Stimulated activated CD8-positive, alpha-beta memory T cell treated with anti-CD3 and anti-CD28 coated beads, Interleukin-2, amount 100 ng/mL, for 48 hours (primary cell): ENCODE data around the gene CHRNB2.

Experiments used
- DNase-seq, 2 donors: peaks; one replicate each; pipeline ENCODE4 v3.0.0-alpha.2; 2020; ENCODE audit warnings: low read depth in 2 of 2

The CHRNB2 gene

DNA sequence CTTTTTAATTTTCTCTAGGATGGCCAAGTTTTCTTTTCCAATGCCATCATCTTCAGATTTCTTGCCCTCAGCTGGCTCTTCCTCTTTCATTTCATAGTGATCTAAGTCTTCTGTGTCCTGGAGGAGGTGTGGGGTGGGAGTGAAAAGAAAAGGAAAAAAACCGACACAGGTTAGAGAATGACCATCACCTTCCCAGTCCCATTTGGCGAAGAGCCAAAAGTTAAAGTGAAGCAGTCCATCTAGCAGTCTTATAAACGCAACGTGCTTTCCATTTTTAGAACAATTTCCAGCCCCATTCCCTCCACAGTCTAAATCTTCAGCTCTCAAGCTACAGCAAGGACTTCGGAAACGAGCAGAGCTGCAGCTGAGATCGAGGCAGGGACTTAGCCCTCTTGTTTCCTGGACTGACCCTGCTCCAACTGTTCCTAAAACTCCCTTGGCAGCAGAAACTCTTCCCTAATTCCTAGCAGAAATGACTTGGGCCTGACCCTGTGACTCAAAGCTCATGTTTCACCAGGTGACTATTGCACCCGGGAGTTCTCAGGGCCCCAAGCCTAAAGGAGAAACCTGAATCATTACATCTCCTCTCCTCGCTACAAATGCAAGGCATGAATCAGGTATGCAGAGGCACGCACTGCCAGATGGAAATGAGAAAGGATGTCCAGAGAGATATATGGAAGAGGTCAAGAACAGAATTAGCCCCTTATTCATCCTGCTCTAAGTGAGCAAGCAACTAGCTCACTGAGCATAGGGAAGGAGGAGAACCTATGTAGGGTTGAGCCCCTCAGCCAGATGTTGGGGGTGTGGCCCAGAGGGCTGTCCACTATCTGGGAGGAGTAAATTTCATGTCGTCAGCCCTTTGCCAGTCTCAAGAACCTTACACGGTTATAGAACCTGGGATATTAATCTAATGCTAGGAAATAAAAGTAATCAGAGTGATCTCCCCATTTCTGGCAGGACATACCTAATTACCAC is 14.2 kb upstream of the CHRNB2 start:
- DNase-seq: no peak

DNA sequence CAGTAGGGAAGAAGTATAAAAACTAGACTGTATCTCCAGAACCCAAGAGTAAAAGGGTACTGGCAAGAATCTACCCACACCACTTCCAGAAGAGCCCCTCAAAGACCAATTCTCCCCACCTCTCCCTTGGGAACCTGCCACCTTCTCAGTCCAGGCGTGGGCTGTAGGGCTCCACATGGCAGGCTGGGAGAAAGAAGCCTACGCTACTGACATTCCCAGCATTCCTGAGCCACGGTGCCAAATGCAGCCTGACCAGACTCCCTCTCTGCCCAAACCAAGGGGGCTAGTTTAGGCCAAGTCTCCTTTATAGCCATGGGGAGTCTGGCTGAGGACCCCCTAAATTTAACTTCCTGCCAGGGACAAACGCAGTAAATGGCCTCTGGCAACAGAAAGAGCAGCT is 11.2 kb upstream of the CHRNB2 start:
- no peak for DNase-seq

DNA sequence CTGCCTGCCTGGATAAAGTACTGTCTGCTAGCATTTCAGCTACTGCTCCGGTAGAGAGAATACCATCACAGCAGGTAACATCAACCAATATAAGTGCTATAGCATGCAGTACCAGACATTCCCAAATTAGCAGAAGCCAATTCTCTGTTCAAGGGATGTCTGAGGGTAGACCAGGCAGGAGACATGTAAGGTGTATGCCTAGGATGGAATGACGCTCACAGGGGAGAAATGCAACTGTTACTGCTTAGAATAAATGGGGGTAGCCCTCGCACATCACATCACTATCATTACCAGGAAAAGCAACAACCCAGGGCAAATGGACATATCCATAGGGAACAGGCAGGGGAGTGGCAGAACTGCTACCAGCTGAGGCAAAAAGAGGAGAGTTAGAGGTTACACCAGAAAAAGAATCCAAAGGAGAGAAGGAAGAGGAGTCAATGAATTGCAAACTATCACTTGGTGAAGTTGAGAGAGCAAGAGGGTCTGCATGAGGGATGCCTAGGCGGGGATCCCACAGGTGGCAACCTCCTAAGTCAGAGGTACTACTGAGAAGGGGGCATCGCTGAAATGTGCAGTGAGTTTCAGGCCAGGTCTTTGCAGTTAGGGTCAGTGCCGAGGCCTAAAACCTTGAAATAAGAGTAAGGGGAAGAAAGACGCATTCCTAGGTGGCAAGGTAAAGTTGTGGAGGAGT is 10.2 kb upstream of the CHRNB2 start:
- no peak for DNase-seq

DNA sequence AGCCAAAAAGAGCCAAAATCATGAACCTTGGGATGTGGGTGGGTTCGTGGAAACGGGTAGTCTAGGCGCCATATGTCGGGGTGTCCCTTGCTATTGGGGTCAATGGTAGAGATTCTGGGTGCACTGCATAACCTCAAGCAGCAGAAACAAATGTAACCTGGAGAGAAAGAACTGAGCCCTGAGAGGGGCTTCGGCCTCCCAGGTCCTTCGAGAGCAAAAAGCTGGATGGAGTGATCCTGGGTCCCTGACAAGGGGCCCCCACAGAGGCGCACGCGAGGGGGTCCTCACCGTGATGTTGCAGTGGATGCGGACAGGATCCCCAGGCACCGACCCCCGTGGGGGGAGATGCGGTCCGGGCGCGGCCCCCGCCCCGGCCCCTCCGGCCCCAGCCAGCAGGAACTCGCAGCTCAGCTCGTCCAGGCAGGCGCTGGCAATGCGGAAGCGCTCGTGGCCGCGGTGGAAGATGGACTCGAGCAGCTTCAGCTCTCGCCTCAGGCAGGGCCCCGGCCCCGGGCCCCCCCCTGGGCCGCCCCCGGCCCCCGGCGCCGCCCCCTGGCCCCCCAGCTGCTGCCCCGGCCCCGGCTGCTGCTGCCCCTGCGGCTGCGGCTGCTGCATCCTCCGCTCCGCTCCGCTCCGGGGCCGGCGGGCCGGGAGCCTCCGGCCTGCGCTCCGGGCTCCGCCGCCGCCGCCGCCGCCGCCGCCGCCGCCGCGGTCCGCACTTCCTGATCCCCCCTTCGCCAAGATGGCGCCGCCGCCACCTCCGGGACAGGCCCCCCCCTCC is 9.4 kb upstream of the CHRNB2 start, which contains the start of gene UBE2Q1:
Gene UBE2Q1, minus strand, starts transcription at position 724 of the 781 bp plus-strand sequence. Its CDS starts 109 bp downstream, at position 615.
- no peak for DNase-seq

DNA sequence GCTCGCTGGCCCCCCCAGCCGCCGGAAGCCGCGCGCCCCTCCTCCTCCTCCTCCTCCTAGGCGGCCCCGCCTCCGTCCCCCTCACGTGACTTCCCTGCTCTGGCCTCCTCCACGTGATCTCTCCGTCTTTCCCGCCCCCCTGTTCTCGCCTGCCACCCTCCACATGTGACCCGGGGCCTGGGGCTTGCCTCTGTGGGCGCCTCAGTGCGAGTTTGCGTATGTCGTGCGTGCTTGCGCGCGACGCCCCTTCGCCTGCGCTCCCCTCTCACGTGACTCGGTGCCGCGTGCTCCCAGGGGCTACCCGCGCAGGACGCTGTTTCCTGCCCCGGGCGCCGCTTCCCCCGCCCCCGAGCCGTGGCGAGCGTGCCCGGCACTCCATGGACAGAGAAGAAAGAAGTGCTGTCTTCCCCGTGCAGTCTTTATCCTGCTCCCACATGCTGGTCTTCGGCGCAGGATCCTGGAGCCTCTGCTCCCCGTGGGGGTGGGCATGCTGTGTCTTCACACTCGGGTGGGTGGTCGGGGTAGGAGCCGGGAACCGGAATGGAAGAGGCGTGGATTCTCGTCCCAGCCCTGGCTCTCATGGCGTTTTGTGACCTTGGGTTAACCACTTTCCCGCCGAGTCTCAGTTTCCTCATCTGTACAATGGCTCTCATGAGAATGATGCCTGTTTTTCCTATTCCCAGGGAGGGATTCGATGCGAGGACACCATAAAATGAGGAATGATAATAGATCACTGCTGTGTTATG is 8.7 kb upstream of the CHRNB2 start:
- DNase-seq: peak; percentile 99

DNA sequence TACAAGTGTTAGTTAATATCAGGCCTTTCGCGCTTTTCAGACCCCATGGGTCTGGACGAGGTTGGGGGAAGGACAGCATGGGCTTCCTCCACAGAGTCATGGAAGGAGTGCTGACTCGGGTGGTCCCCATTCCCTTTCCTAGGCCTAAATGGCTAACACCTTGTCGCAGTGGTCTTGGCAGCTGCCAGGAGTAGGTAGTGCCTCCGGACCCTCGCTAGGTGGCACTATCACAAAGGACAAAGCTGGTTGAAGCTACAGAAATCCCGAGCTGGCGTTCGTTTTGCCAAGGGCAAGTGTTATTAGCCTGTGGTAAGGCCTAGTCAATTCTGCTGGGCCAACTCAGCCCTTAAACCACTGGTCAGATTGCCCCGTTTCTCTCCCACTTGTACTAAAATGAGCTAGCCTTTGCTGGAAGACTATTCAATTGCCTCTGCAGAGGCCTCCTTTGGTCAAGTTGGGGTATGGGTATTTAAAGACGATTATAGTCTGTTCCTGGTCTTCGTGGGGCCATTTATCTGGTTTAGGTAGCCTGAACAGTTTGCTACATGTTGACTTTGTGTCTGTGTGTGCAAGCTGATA is 8.0 kb upstream of the CHRNB2 start:
- DNase-seq: peak; percentile 60 to 62

DNA sequence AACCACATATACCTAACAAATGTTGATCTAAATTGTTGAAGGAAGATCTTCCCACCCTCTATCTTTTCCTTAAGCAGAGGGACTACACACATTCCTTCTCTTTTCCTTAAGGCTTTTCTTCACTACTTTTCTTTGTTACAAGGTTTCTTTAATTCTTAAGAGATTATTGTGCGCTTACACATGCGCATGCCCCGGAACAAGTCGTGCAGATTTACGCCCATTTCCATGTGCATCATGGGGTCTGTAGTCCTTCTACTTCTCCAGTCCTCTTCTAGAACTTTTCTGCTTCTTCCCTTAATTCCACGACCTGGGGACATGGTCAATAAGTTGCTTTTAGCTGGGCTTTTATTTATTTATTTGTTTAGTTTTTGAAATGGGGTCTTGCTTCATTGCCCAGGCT is 1.7 kb upstream of the CHRNB2 start:
- no peak for DNase-seq

DNA sequence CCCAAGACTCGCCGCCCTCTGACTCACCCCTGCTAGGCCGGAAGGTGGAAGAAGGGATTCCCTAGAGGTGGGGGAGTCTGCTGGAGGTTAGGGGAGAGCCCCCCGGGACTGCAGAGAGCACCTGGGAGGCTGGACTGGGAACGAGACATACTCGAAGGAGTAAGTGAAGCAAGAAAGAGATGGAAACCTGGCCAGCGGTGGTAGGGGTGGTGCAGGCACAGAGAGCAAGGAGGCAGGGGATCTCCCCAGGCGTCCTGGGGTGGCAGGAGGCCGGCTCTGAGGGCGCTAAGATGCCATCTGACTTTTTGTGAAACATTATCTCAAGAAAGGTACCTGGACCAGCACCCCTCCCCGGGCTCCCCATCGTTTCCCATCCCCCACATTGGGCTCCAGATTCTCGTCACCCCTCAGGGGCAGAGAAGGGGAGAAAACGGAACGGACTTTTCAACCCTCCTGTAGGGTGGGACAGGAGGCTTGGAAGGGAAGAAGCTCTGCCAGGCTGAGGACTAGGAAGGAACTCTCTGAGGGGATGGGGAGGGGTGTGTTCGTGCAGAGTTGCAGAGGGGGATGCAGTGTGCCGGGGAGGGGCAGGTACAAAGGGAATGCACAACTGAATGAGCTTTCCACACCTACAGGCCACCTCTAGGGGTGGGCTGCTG is 708 bp downstream of the CHRNB2 start:
- no peak for DNase-seq

DNA sequence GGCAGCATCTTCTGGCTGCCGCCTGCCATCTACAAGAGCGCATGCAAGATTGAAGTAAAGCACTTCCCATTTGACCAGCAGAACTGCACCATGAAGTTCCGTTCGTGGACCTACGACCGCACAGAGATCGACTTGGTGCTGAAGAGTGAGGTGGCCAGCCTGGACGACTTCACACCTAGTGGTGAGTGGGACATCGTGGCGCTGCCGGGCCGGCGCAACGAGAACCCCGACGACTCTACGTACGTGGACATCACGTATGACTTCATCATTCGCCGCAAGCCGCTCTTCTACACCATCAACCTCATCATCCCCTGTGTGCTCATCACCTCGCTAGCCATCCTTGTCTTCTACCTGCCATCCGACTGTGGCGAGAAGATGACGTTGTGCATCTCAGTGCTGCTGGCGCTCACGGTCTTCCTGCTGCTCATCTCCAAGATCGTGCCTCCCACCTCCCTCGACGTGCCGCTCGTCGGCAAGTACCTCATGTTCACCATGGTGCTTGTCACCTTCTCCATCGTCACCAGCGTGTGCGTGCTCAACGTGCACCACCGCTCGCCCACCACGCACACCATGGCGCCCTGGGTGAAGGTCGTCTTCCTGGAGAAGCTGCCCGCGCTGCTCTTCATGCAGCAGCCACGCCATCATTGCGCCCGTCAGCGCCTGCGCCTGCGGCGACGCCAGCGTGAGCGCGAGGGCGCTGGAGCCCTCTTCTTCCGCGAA is 3.8 kb downstream of the CHRNB2 start:
- DNase-seq: no peak

DNA sequence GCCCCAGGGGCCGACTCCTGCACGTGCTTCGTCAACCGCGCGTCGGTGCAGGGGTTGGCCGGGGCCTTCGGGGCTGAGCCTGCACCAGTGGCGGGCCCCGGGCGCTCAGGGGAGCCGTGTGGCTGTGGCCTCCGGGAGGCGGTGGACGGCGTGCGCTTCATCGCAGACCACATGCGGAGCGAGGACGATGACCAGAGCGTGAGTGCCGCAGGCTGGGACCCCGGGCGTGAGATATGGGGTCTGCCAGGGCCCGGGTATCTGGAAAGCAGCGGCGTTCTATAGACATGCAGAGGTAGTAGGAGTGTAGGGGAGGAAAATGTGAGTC is 4.3 kb downstream of the CHRNB2 start:
- no peak for DNase-seq

DNA sequence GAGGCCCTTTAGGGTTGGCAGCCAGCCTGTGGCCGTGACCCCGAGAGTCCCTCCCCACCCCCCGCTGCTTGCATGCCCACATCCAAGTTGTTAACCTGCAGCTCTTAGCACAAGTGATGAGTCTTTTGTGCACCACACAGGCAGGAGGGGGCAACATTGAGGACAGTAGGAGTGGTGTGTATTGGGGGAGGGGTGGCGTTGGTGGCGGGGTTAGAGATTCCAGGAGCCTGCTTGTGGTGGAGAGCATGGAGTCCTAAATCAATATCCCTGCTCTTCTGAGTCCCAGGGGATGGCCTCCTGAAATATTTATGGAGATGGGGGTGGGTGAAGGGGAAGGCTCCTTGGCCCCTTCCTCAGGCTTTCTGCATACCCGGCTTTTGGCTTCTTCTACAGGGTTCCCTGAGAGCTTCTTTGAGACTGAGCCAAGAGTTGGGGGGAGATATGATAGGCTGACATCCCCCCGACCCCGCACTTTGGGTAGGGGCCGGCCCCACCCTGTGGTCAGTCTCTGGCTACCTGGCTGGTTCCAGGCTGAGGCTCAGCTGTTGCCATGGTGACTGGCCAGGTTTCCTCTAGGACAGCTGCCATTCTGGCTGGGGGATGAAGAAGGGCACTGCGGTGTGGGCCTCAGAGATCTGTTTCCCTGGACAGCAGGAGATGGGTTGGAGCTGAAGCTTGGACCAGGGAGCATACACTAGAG is 5.0 kb downstream of the CHRNB2 start:
- no peak for DNase-seq

DNA sequence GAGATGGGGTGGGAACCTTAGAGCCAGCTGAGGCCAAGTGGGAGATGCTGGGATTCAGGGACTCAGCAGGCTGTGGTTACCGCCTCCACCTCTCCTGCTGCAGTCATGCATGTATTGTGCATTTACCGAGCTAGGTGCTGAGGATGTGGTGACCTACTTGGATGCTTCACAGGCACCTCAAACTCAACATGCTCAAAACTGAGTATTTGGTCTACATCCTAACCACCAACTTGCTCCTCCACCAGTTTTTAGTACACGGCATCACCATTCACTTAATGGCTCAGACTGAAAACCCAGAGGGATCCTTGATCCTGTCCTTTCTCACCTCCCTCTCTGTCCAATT is 5.6 kb downstream of the CHRNB2 start:
- no peak for DNase-seq

DNA sequence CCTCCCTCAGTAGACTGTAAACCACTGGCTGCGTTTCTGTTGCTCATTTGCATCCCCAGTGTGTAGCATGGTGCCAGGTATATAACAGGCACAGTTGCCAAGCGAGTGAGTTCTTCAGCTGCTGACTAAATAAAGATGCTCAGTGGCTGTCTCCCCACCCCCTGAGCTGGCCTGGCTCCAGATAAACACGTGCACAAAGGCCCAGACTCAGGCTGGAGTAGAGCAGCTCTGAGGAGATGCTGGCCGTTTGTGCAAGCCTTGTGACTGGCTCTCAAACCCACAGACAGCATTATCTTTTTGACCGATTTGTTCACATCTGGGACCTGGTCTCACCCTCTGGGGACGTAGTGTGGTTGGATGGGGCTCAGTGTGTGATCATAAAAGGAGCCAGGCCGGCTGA is 7.1 kb downstream of the CHRNB2 start:
- no peak for DNase-seq

DNA sequence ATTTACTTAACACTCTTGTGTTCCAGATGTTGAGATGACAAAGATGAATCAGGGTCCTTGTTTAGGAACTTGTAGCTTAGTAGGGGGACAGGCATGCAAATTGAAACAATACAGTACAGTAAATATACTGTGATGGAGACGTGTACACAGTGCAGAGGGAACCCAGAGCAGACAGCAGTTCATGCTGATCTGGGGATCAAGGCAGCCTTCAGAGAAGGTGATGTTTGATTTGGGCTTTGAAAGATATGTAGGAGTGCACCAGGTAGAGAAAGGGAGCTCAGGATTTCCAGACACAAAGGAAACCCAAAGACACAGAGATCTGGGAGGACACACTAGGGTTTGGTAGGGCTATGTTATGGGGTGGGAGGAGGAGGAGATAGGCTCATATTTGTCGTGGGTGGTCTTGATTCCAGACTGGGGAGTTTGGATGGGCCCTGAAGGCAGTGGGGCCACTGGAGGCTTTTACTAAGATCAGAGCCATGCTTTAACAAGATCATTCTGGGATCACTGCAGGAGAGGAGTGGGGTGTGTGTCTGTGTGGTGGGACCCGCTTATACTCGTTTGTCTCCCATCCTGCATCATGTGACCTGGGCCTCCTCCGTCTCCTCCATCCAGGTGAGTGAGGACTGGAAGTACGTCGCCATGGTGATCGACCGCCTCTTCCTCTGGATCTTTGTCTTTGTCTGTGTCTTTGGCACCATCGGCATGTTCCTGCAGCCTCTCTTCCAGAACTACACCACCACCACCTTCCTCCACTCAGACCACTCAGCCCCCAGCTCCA is 7.8 kb downstream of the CHRNB2 start:
- DNase-seq: no peak

DNA sequence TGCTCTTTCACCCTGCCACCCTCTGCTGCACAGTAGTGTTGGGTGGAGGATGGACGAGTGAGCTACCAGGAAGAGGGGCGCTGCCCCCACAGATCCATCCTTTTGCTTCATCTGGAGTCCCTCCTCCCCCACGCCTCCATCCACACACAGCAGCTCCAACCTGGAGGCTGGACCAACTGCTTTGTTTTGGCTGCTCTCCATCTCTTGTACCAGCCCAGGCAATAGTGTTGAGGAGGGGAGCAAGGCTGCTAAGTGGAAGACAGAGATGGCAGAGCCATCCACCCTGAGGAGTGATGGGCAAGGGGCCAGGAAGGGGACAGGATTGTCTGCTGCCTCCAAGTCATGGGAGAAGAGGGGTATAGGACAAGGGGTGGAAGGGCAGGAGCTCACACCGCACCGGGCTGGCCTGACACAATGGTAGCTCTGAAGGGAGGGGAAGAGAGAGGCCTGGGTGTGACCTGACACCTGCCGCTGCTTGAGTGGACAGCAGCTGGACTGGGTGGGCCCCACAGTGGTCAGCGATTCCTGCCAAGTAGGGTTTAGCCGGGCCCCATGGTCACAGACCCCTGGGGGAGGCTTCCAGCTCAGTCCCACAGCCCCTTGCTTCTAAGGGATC is 8.5 kb downstream of the CHRNB2 start:
- no peak for DNase-seq

DNA sequence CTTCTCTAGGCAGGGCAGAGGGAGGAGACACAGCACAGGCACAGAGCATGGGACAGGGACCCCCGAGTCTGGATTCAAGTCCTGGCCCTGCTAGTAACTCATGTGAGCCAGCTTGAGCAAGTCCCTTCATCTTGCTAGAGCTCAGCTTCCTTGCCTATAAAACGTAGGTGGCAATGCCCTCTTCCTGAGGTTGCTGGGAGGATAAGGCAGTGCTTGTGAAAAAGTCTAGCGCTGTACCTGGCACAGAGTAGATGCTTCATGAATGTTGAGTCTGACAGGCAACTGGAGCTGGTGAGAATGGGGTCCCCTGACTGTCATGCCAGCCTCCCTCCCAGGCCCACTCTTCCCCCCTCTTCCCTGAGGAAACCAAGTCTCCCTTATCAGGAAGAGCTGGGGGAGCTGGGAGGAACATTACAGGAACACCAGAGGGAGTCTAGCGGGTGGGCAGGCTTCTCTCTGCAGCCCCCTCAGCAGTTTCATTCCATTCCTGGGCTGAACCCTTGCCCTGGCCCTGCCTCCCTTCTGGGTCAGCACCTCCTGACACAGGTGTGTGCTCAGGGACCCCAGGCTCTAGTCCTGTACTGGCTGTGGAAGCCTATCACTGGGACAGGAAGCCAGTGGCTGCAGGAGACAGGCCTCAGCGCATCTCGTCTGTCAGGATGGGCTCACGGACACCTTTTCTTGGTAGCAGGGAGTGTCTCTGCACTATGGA is 9.9 kb downstream of the CHRNB2 start:
- DNase-seq: no peak

DNA sequence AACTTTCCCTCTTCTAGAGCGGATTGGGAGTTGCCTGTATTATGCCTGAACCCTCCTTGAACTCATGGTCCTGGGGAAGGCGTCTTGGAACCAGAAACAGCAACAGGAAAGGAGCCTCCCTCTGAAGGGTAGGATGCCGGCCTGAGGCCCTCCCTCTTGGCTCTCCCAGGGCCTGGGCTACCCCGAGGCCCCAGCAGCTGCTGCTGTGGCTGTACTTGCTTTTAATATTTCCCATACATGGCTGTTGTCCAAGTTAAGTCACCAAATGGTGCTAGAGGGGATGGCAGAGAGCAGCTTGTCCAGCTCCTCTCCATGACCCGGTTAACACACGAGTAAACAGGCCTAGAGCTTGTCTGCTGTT is 10.5 kb downstream of the CHRNB2 start:
- DNase-seq: no peak

DNA sequence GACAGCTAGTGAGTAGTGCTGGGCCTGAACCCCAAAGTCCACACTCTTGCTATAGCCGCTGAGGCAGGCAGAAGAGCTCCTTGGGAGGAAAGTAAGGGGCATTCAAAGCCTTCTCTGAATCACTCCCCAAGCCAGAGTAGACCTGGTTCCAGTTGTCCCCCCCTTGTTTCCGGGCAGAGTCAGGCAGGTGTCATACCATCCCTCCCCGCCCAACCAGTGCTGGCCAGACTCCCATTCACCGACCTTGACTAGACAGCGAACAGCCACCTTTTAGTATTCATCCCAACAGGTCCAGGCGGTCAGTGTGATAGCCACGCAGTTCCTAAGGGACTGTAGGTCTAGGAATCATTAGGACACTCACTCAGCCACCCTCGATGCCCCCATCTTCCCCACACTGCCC is 11.8 kb downstream of the CHRNB2 start:
- DNase-seq: no peak
